Neutrophil (primary cell): ENCODE measurements around the gene CNTROB.

Experiments
- H3K27ac ChIP-seq: fragments of 200-600 bp; sonication (generic); 2 replicates; pipeline ENCODE4 v1.5.1; 2016; ENCODE audit warnings: mild to moderate bottlenecking, moderate library complexity
- H3K27me3 ChIP-seq: fragments of 200-600 bp; sonication (generic); 2 replicates; pipeline ENCODE4 v1.6.0; 2016; ENCODE audit warnings: mild to moderate bottlenecking
- H3K36me3 ChIP-seq: fragments of 200-600 bp; sonication (generic); 2 replicates; pipeline ENCODE4 v1.5.1; 2017
- H3K4me1 ChIP-seq, 2 experiments: fragments of 200-600 bp in 1 of 2; sonication (generic) in 1 of 2; 1 replicate in 1 of 2; 2 replicates in 1 of 2; pipeline versions ENCODE4 v1.5.1 to v1.6.1; 2013 to 2016; ENCODE audit warnings: low read depth in 1 of 2, low read length in 1 of 2, mild to moderate bottlenecking in 1 of 2, moderate library complexity in 1 of 2; ENCODE audit not compliant: control insufficient read depth in 1 of 2, insufficient read depth in 1 of 2
- H3K4me3 ChIP-seq, 2 experiments: fragments of 200-600 bp in 1 of 2; sonication (generic) in 1 of 2; 1 replicate in 1 of 2; 2 replicates in 1 of 2; pipeline ENCODE4 v1.5.1; 2013 to 2016; ENCODE audit warnings: low read depth in 1 of 2, low read length in 1 of 2, mild to moderate bottlenecking in 1 of 2, moderate library complexity in 1 of 2
- H3K9me3 ChIP-seq: fragments of 200-600 bp; sonication (generic); 2 replicates; pipeline ENCODE4 v1.5.1; 2016
- TF ChIP-seq, protein P1 (sequence below): fragments of 200-600 bp; sonication (generic); IDR thresholded peaks from 2 replicates; pipeline ENCODE4 v1.5.1; 2016; ENCODE audit warnings: antibody characterized with exemption

The CNTROB gene

DNA sequence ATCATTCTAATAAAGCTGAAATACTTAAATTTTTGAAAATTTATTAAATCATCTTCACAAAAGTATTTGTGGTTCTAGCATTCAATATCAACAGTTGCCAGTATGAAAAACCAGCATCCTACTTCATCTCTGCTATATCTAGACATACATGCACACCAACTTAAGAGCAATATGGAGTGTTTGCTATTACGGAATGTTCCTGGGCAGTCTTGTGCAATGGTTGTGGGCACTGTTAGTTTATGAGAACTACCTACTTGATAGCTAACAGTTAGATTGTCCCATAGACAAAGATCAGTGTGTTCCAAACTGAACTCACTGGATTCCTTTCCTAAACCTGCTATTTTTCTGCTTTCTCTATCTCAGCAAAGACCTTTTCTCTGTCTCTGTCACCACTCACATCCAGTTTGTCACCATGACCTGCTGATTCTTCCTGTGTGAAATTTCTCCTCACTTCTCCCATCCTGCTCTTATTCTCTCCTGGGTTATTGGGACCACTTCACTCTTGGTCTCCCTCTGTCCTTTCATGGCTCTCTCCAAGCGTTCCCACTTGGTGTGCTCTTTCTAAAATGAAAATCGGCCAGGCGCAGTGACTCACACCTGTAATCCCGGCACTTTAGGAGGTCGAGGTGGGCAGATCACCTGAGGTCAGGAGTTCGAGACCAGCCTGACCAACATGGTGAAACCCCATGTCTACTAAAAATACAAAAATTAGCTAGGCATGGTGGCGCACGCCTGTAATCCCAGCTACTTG, 27.7 kb downstream of the CNTROB start:
- Histone ChIP-seq H3K4me1 (peaks cover 33 to 36% of the 10 kb centered on the region in 2 experiments), H3K27ac (peak overlapping the region; percentile 77), H3K27me3 (no peaks in the 10 kb centered on the region), H3K36me3 (no peaks in the 10 kb centered on the region), H3K4me3 (no peak overlapping the region), H3K9me3 (no peaks in the 10 kb centered on the region)
- TF ChIP-seq, protein P1, sequence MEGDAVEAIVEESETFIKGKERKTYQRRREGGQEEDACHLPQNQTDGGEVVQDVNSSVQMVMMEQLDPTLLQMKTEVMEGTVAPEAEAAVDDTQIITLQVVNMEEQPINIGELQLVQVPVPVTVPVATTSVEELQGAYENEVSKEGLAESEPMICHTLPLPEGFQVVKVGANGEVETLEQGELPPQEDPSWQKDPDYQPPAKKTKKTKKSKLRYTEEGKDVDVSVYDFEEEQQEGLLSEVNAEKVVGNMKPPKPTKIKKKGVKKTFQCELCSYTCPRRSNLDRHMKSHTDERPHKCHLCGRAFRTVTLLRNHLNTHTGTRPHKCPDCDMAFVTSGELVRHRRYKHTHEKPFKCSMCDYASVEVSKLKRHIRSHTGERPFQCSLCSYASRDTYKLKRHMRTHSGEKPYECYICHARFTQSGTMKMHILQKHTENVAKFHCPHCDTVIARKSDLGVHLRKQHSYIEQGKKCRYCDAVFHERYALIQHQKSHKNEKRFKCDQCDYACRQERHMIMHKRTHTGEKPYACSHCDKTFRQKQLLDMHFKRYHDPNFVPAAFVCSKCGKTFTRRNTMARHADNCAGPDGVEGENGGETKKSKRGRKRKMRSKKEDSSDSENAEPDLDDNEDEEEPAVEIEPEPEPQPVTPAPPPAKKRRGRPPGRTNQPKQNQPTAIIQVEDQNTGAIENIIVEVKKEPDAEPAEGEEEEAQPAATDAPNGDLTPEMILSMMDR: no peak

DNA sequence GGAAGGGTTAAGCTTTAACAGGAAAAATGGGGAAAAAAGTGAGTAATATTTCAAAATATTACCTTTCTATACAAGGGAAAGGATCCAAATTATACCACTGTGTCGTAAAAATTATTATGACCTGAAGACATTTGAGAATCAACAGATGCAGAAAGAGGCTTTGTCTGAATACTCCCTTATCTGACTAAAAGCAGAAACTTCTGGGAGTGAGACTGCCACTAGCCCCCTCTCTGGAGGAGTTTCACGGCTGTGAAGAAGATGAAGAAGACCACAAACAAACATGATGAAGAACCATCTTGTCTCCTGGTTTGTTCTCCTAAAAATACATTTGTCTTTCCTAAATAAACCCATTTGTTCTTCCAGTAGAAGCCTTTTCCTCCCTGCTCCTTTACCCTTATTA, 29.4 kb downstream of the CNTROB start:
- TF ChIP-seq, protein P1: no peak
- Histone ChIP-seq H3K9me3 (no peaks in the 10 kb centered on the region), H3K27me3 (no peaks in the 10 kb centered on the region), H3K27ac (no peak overlapping the region), H3K4me3 (no peak overlapping the region), H3K4me1 (peaks cover 30 to 33% of the 10 kb centered on the region in 2 experiments), H3K36me3 (no peaks in the 10 kb centered on the region)

DNA sequence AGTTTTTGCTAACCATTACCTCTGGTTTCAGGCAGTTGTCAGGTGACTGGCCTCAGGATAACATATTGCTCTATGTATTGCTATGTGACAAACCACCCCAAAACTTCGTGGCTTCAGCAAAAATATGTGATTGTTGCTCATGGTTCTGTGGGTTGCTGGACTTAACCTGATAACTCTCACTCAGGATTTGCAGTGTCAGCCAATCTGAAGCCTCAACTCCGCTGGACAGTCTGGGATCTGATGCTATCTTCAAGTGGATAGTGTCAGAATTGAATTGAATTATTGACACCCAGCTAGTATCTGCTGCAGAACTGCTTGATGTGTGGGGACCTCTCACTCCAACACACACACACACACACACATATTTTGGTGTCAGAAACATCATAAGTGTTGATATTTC, 35.7 kb downstream of the CNTROB start:
- peaks cover 28 to 31% of the 10 kb centered on the region in 2 experiments for H3K4me1 ChIP-seq
- peak overlapping the region; percentile 39 for H3K27ac ChIP-seq
- H3K27me3 ChIP-seq: no peaks in the 10 kb centered on the region
- TF ChIP-seq, protein P1: no peak
- no peak overlapping the region for H3K4me3 ChIP-seq
- no peaks in the 10 kb centered on the region for H3K36me3 ChIP-seq
- no peaks in the 10 kb centered on the region for H3K9me3 ChIP-seq

DNA sequence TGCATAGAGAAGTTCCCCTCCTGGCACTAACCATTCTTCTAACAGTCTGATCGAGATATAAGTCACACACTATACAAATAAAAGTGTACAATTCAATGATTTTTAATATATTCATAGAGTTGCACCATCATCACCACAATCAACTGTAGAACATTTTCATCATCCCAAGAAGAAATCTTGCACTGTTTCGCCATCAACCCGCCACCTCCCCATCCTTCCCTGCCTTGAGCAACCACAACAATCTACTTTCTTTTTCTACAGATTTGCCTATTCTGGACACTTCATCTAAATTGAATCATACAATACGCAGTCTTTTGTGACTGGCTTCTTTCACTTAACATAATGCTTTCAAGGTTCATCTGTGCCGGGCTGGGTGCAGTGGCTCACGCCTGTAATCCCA, 37.4 kb downstream of the CNTROB start:
- Histone ChIP-seq H3K4me1 (peaks cover 28 to 31% of the 10 kb centered on the region in 2 experiments), H3K4me3 (peak overlapping the region in 1 of 2 experiments; percentile 18), H3K9me3 (peaks cover under 1% of the 10 kb centered on the region), H3K27me3 (no peaks in the 10 kb centered on the region), H3K36me3 (no peaks in the 10 kb centered on the region), H3K27ac (peak overlapping the region; percentile 81)
- TF ChIP-seq, protein P1: no peak

DNA sequence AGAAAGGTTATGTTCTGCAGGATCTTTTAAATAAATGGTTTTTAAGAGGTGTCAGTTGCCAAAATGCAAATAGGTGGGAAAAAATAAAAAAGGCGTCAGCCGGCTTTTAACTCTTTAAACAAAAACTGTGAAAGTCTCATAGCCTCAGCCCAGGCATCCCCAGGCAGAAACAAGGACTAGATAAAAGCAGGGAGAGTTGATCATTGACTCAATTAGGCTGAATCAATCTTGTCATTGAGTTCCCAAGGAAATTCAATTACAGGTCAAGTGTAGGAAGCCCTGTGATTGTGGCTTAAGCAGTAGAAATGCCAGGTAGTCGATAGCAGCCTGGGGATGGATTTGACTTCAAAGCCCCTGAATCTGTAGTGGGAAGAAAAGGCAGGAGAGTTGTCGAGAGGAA, 39.6 kb downstream of the CNTROB start:
- Histone ChIP-seq H3K9me3 (peaks cover 6% of the 10 kb centered on the region), H3K36me3 (no peaks in the 10 kb centered on the region), H3K27ac (no peak overlapping the region), H3K4me1 (peaks cover 28 to 31% of the 10 kb centered on the region in 2 experiments), H3K4me3 (no peak overlapping the region), H3K27me3 (no peaks in the 10 kb centered on the region)
- TF ChIP-seq, protein P1: no peak
